Osteocyte (in vitro differentiated cells): ENCODE results near the gene EPHB2. TPM values are rescaled to one million over a fixed set of nuclear protein-coding genes. Genes with fewer than 3 reads are reported as not detected.

Experiments used
- DNase-seq: peaks from one replicate; pipeline ENCODE4 v3.0.0; 2021; ENCODE audit warnings: mixed read lengths; ENCODE audit not compliant: unreplicated experiment; ENCODE audit errors: extremely low spot score
- H3K27ac Mint-ChIP-seq: one replicate; pipeline ENCODE4 v1.8.0; 2021; ENCODE audit warnings: mild to moderate bottlenecking, mixed read lengths; ENCODE audit not compliant: unreplicated experiment
- H3K27me3 Mint-ChIP-seq: one replicate; pipeline ENCODE4 v1.8.0; 2021; ENCODE audit warnings: mixed read lengths; ENCODE audit not compliant: unreplicated experiment
- H3K36me3 Mint-ChIP-seq: one replicate; pipeline ENCODE4 v1.8.0; 2021; ENCODE audit warnings: mixed read lengths; ENCODE audit not compliant: unreplicated experiment
- H3K4me1 Mint-ChIP-seq: one replicate; pipeline ENCODE4 v1.8.0; 2021; ENCODE audit warnings: mixed read lengths; ENCODE audit not compliant: unreplicated experiment
- H3K4me3 Mint-ChIP-seq: one replicate; pipeline ENCODE4 v1.8.0; 2021; ENCODE audit warnings: mild to moderate bottlenecking, moderate library complexity, mixed read lengths; ENCODE audit not compliant: unreplicated experiment
- H3K9me3 Mint-ChIP-seq: one replicate; pipeline ENCODE4 v1.8.0; 2021; ENCODE audit warnings: mixed read lengths; ENCODE audit not compliant: unreplicated experiment
- total RNA-seq: library from RNA; stranded (reverse); gene quantifications from 2 replicates; pipeline ENCODE4 v1.2.1, GENCODE V29; 2021
- TF ChIP-seq, protein P1 (sequence below): fragments of 200-600 bp; sonication (generic); IDR thresholded peaks from 2 replicates; pipeline ENCODE4 v1.5.0; 2021; ENCODE audit warnings: antibody characterized with exemption, mild to moderate bottlenecking, moderate library complexity

The EPHB2 gene
- total RNA-seq, 1 donor from 2014 or later = 32.5 TPM

DNA sequence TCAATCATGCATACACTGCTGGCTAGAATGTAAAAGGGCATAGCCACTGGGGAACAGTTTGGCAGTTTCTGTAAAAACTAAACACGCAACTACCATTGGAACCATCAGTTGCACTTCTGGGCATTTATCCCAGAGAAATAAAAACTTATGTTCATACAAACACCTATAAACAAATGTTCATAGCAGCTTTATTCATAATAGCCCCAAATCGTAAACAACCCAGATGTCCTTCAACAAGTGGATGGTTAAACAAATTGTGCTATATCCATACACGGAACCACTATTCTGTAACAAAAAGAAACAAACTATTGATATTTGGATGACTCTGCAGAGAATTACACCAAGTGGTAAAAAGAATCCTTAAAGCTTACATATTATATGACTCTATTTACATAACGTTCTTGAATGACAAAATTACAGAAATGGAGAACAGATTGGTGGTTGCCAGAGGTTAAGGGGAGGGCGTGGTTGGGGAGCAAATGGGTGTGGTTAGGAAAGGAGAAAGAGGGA, 239.2 kb downstream of the EPHB2 start:
- Mint-ChIP-seq H3K9me3 (no peaks in the 10 kb centered on the region), H3K4me1 (peaks cover 4% of the 10 kb centered on the region), H3K36me3 (peaks cover 1% of the 10 kb centered on the region), H3K4me3 (no peak overlapping the region), H3K27me3 (peaks cover 41% of the 10 kb centered on the region), H3K27ac (no peak overlapping the region)
- DNase-seq = no peak
- TF ChIP-seq, protein P1, sequence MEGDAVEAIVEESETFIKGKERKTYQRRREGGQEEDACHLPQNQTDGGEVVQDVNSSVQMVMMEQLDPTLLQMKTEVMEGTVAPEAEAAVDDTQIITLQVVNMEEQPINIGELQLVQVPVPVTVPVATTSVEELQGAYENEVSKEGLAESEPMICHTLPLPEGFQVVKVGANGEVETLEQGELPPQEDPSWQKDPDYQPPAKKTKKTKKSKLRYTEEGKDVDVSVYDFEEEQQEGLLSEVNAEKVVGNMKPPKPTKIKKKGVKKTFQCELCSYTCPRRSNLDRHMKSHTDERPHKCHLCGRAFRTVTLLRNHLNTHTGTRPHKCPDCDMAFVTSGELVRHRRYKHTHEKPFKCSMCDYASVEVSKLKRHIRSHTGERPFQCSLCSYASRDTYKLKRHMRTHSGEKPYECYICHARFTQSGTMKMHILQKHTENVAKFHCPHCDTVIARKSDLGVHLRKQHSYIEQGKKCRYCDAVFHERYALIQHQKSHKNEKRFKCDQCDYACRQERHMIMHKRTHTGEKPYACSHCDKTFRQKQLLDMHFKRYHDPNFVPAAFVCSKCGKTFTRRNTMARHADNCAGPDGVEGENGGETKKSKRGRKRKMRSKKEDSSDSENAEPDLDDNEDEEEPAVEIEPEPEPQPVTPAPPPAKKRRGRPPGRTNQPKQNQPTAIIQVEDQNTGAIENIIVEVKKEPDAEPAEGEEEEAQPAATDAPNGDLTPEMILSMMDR = no peak

DNA sequence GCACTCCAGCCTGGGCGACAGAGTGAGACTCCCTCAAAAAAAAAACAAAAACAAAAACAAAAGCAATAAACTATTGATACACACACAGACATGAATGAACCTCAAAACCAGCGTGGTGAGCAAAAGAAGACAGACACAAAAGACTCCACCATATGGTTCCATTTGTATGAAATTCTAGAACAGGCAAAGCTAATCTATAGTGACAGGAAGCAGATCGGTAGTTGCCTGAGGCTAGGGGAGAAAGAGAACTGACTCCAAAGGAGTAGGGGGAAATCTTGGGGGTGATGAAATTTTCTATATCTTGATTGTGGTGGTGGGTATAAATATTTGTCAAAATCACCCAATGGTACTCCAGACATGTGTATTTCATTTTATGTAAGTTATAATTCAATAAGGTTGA, 241.2 kb downstream of the EPHB2 start:
- Mint-ChIP-seq H3K36me3 (peaks cover 1% of the 10 kb centered on the region), H3K9me3 (no peaks in the 10 kb centered on the region), H3K27me3 (peaks cover 30% of the 10 kb centered on the region), H3K4me1 (peaks cover 4% of the 10 kb centered on the region), H3K4me3 (no peak overlapping the region), H3K27ac (no peak overlapping the region)
- TF ChIP-seq, protein P1 = no peak
- no peak for DNase-seq

DNA sequence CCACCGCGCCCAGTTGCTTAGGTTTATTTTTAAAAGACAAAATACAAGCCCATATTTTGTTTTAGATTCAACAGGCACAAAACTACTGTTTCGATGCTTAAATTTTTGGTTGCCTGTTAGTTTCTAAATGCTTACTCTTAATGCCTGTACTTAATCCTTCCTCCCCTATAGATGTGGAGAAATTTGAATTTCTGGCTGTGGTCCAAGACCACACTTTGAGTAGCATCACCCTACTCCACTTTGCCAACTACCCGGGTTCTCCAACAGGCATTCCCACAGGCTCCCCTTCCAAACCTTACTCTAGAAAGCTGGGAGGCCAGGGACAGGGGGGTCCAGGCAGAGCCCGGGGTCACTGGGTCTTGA, 242.0 kb downstream of the EPHB2 start:
- Mint-ChIP-seq H3K27me3 (peaks cover 28% of the 10 kb centered on the region), H3K27ac (no peak overlapping the region), H3K36me3 (peaks cover 1% of the 10 kb centered on the region), H3K4me3 (no peak overlapping the region), H3K4me1 (peaks cover 4% of the 10 kb centered on the region), H3K9me3 (no peaks in the 10 kb centered on the region)
- TF ChIP-seq, protein P1 = no peak
- DNase-seq = no peak

DNA sequence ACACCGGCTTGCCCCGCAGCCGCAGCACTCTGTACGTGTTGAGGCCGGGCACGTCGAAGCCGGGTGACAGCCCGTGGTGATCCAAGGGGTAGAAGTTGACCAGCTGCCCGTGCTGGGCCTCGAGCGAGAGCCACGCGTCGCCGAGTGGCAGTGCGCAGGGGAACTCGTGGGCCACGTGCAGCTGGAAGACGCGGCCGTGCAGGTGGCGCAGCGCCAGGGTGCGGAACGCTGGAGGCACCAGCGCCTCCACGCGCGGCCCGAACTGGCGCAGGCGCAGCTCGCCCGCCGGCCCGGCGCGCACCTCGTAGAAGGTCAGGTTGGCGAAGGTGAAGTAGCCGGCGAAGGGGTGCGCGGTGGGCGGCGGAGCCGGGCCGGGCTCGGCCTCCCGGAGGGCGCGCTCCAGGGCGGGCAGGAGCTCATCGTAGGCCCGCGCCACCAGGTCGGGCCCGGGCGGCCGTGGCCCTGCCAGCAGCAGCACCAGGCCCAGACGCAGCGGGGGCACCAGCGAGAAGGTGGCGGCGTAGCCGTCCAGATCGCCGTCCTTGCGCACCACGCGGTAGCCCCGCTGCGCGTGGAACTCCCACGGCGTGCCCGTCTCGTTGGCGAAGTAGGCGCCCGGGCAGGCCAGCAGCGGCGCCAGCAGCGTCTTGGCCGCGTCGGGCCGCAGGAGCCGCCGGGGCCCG, 242.6 kb downstream of the EPHB2 start:
- Mint-ChIP-seq H3K9me3 (no peaks in the 10 kb centered on the region), H3K4me1 (peaks cover 4% of the 10 kb centered on the region), H3K27ac (no peak overlapping the region), H3K27me3 (peaks cover 24% of the 10 kb centered on the region), H3K36me3 (peaks cover 1% of the 10 kb centered on the region), H3K4me3 (no peak overlapping the region)
- DNase-seq = no peak
- TF ChIP-seq, protein P1 = no peak

DNA sequence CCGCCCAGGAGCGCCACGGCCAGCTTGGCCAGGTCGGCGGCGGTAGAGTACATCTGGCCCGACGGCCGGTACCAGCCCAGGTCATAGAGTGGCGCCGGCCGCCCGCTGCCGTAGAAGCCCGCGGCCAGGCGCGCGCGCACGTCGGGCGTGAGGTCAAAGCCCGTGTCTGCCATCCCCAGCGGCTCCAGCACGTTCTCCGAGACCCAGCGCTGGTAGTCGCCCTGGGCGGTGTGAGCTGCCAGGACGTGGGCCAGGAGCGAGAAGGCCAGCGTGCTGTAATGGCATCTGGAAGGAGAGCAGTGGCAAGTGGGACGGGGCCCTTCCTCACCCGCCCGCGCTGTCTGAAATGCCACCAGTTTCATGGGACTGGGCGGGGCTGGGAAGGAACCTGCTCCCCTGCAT, 243.1 kb downstream of the EPHB2 start:
- H3K36me3 Mint-ChIP-seq = peaks cover 1% of the 10 kb centered on the region
- TF ChIP-seq, protein P1 = no peak
- H3K9me3 Mint-ChIP-seq = no peaks in the 10 kb centered on the region
- H3K4me1 Mint-ChIP-seq = peaks cover 4% of the 10 kb centered on the region
- no peak overlapping the region for H3K4me3 Mint-ChIP-seq
- peaks cover 19% of the 10 kb centered on the region for H3K27me3 Mint-ChIP-seq
- DNase-seq = no peak
- no peak overlapping the region for H3K27ac Mint-ChIP-seq
